Fibroblast of the aortic adventitia (primary cell): ENCODE results near the gene CTNNA2. TPM values are rescaled to one million over a fixed set of nuclear protein-coding genes. Genes with fewer than 3 reads are reported as not detected.

Experiments used
- DNase-seq: peaks from one replicate; pipeline ENCODE4 v3.0.0-alpha.2; 2010; ENCODE audit warnings: low read depth
- H3K4me3 ChIP-seq: 2 replicates; pipeline ENCODE4 v1.5.1; 2011; ENCODE audit warnings: low read depth, mild to moderate bottlenecking, control low read depth, low read length, moderate library complexity
- total RNA-seq: library from RNA; depleted of rRNA; stranded (reverse); fragments of >200 nt; gene quantifications from 2 replicates; pipeline ENCODE4 v1.2.3, GENCODE V29; 2012; ENCODE audit warnings: low replicate concordance
- TF ChIP-seq, protein P1 (sequence below): IDR thresholded peaks from 2 replicates; pipeline ENCODE4 v1.5.1; 2011; ENCODE audit warnings: mild to moderate bottlenecking, low read length, control low read depth, inconsistent platforms; ENCODE audit not compliant: insufficient read depth

Gene CTNNA2
- total RNA-seq, 1 donor, result 0.36 TPM

- TF ChIP-seq, protein P1, sequence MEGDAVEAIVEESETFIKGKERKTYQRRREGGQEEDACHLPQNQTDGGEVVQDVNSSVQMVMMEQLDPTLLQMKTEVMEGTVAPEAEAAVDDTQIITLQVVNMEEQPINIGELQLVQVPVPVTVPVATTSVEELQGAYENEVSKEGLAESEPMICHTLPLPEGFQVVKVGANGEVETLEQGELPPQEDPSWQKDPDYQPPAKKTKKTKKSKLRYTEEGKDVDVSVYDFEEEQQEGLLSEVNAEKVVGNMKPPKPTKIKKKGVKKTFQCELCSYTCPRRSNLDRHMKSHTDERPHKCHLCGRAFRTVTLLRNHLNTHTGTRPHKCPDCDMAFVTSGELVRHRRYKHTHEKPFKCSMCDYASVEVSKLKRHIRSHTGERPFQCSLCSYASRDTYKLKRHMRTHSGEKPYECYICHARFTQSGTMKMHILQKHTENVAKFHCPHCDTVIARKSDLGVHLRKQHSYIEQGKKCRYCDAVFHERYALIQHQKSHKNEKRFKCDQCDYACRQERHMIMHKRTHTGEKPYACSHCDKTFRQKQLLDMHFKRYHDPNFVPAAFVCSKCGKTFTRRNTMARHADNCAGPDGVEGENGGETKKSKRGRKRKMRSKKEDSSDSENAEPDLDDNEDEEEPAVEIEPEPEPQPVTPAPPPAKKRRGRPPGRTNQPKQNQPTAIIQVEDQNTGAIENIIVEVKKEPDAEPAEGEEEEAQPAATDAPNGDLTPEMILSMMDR, result no peak
- DNase-seq, result no peak
- H3K4me3 ChIP-seq, result no peak overlapping the region
Observed at GRCh38 chr2:80007777-80008503, 495.1 kb downstream of the CTNNA2 start.

GRCh38 chr2:80008596-80008995, 495.7 kb downstream of the CTNNA2 start:
- H3K4me3 ChIP-seq, result no peak overlapping the region
- TF ChIP-seq, protein P1, result no peak
- no peak for DNase-seq

- DNase-seq, result no peak
- TF ChIP-seq, protein P1, result no peak
- no peak overlapping the region for H3K4me3 ChIP-seq
Observed at GRCh38 chr2:80009211-80009610, 496.4 kb downstream of the CTNNA2 start.

DNA sequence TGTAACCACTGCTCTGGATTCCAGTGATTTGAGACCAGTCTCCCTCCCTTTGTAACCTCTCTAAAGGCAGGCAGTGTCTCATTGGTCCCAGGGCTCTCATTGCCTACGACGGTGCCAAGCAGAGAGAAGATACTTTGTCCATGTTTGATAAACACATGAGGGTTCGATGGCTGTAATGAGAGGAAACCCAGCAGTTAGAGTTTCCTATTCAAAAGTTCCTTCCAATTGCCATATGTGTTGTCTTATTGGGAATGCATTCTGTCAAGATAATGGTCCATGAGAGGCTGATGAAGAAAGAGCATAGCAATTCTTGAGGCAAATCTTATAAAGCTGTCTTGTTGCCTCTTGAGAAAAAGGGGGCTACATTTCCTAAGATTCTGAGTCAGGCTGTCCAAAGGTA, 499.2 kb downstream of the CTNNA2 start:
- DNase-seq, result no peak
- no peak overlapping the region for H3K4me3 ChIP-seq
- TF ChIP-seq, protein P1, result no peak

DNA sequence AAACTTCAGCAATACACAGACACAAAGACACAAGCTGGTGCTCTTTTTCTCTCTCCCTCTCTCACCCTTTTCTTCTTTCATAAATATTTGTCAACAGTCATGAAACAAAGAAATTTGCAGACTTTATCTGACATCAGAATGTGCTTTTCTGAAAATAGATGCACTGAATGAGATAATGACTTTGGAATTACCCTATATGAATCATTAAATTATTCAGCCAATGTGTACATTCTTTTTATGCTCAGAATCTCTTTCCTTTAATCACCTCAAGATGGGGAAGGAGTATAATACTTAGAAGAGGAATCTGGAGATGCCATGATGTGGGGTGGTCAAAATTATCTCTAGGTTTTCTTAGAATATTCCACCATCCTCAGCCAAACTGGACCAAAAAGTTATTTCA, 501.8 kb downstream of the CTNNA2 start:
- no peak for DNase-seq
- TF ChIP-seq, protein P1, result no peak
- no peak overlapping the region for H3K4me3 ChIP-seq

- DNase-seq, result no peak
- no peak overlapping the region for H3K4me3 ChIP-seq
- TF ChIP-seq, protein P1, result no peak
Observed at GRCh38 chr2:80016171-80016570, 503.3 kb downstream of the CTNNA2 start.
